Fibroblast of the aortic adventitia (primary cell): Measurements from ENCODE around the gene ZFP62. TPM values are rescaled to one million over a fixed set of nuclear protein-coding genes. Genes with fewer than 3 reads are reported as not detected.

Source experiments
- DNase-seq: peaks from one replicate; pipeline ENCODE4 v3.0.0-alpha.2; 2010; ENCODE audit warnings: low read depth
- H3K4me3 ChIP-seq: 2 replicates; pipeline ENCODE4 v1.5.1; 2011; ENCODE audit warnings: low read depth, mild to moderate bottlenecking, control low read depth, low read length, moderate library complexity
- CTCF ChIP-seq: IDR thresholded peaks from 2 replicates; pipeline ENCODE4 v1.5.1; 2011; ENCODE audit warnings: mild to moderate bottlenecking, low read length, control low read depth, inconsistent platforms; ENCODE audit not compliant: insufficient read depth
- total RNA-seq: library from RNA; depleted of rRNA; stranded (reverse); fragments of >200 nt; gene quantifications from 2 replicates; pipeline ENCODE4 v1.2.3, GENCODE V29; 2012; ENCODE audit warnings: low replicate concordance

The ZFP62 gene
- total RNA-seq, 1 donor = 19.4 TPM

DNA sequence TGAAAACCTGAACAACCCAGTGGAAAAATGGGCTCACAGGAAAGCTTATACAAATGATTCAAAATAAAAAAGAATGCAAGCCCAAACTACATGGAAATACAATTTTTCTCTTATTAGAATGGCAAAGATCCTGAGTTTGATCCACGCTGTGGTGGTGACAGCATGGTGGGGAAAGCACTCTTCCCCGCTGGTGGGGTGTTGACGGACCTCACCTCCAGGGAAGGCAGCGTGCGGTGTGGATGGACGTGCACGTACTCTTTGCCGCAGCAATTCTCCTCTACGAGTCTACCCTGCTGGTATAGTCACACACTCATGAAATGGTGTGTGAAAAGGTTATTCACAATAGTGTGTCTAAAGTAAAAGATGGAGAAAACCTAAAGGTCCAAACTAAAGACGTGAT, 5.9 kb upstream of the ZFP62 start:
- TF ChIP-seq CTCF = no peak
- no peak overlapping the region for H3K4me3 ChIP-seq
- DNase-seq = no peak

DNA sequence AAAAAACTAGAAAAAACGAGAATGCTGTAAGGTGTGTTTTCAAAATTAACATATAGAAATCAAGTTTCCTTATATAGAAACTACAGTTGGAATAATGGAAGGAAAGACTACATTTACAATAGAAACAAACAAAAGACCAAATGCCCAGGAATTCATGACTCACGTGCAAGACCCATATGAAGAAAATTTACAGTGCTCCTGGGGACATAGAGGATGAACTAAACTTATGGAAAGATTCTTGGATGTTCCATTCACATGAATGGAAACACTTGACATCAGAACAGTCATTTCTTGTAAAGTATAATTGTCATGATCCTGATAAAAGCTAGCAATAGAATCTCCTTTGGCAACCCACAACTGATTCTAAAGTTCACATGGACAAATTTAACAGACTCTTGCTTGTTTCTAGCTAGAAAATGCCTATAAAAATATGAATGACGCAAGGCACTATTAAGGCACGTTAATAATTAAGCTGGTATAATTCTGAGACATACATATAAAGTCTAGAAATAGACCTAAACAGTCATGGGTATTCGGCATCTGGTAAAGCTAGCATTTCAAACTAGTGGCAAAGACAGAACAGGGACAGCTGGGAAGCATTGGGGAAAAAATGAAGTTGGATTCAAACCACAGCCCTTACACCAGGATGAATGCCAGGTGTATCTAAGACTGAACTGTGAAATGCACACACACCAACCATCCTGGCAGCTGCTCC, 5.1 kb upstream of the ZFP62 start:
- no peak for TF ChIP-seq CTCF
- no peak for DNase-seq
- no peak overlapping the region for H3K4me3 ChIP-seq

DNA sequence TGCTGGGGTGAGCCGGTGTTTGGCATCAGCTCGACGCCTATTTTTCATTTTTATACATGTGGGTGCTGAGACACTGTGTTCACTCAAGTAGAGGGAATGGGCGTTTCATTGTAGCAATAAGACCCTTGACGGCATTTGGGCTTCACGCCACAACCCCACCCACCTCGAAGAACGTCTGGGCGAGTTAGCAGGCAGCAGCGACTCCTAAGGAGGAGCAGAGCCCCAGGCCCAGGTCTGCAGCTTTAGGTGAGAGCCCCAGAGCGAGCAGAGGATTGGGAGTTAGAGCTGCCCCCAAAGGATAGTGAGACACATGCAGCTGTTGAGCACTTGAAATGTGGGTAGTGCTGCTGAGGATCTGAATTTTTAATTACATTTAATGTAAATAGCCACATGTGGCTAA, 1.6 kb upstream of the ZFP62 start:
- no peak for TF ChIP-seq CTCF
- no peak overlapping the region for H3K4me3 ChIP-seq
- no peak for DNase-seq

GRCh38 chr5:180860273-180860886, 696 bp downstream of the ZFP62 start:
- peak; percentile 21 for TF ChIP-seq CTCF
- peak overlapping the region; percentile 96 for H3K4me3 ChIP-seq
- DNase-seq = peak; percentile 32

DNA sequence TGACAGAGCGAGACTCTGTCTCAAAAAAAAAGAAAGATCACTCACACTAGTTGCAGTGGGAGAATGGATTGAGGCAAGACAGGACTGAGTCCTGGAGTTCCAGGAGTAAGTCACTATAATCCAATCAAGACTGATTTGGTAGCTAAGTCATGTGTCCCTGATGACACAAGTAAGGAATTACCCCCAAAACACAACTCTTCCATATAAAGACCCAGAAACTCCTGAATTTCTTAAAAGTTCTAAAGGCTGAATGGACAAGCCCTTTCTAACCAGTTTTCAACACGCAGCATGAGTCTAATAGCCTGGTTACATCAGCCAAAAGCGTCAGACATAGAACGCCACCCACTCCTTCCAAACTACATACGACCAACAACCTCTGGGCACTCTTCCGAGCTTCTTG, 2.5 kb downstream of the ZFP62 start:
- no peak for DNase-seq
- no peak for TF ChIP-seq CTCF

GRCh38 chr5:180853848-180854176, 7.3 kb downstream of the ZFP62 start:
- TF ChIP-seq CTCF = no peak

More for the DNA sequence above, 2.5 kb downstream of the ZFP62 start:
- H3K4me3 ChIP-seq = no peak overlapping the region

More at GRCh38 chr5:180853848-180854176, 7.3 kb downstream of the ZFP62 start:
- no peak for DNase-seq
- H3K4me3 ChIP-seq = no peak overlapping the region
